Measurements from ENCODE around the gene VTI1A. TPM values are rescaled to one million over a fixed set of nuclear protein-coding genes. Genes with fewer than 3 reads are reported as not detected.

VTI1A gene
- total and polyA plus RNA-seq, 2 experiments from 2014 or later, result 20.4 to 39.8 TPM

DNA sequence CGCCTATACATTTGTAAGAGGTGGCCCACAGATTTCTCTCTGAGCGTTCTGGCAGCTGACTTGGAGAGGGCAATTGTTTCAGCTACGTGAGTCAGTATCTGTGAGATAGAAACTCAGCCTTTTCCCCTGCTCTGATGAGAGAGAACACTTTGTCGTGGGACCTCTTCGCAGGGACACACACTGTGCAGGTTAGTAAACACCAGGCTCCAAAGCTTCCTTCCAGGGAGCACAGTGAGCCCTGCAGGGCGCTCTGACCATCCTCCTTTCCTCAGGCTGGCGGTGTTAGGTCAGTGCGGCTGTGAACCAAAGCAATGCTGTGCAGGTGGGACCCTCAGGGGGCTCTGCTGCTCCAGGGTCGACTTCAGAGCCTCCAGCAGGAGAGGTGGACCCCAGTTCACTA, 350.8 kb downstream of the VTI1A start:
- Histone ChIP-seq H2AFZ (no peak overlapping the region), H3K79me2 (no peaks in the 10 kb centered on the region), H3K9me3 (ENCODE audit: low read depth) (no peaks in the 10 kb centered on the region), H3K27ac (no peak overlapping the region), H3K4me2 (no peak overlapping the region), H4K20me1 (ENCODE audit: insufficient read depth, poor library complexity, severe bottlenecking) (no peaks in the 10 kb centered on the region), H3K9me2 (replicated peaks; ENCODE audit: insufficient read depth) (no peaks in the 10 kb centered on the region), H3K36me3 (replicated peaks; ENCODE audit: insufficient read depth, low read depth) (no peaks in the 10 kb centered on the region), H3K4me3 (no peak overlapping the region), H3K27me3 (no peaks in the 10 kb centered on the region), H3K4me1 (ENCODE audit: insufficient read depth) (peaks cover 8% of the 10 kb centered on the region)
- 78% methylated on average over 9 of the region's 9 CpGs for WGBS (ENCODE audit: low lambda C conversion rate, missing lambda C conversion rate)
- no peak for DNase-seq (ENCODE audit: low spot score)
- TF ChIP-seq EZH2 (IDR thresholded peaks at IDR 0.05; ENCODE audit: borderline replicate concordance), result no peak
- TF ChIP-seq, protein P1, sequence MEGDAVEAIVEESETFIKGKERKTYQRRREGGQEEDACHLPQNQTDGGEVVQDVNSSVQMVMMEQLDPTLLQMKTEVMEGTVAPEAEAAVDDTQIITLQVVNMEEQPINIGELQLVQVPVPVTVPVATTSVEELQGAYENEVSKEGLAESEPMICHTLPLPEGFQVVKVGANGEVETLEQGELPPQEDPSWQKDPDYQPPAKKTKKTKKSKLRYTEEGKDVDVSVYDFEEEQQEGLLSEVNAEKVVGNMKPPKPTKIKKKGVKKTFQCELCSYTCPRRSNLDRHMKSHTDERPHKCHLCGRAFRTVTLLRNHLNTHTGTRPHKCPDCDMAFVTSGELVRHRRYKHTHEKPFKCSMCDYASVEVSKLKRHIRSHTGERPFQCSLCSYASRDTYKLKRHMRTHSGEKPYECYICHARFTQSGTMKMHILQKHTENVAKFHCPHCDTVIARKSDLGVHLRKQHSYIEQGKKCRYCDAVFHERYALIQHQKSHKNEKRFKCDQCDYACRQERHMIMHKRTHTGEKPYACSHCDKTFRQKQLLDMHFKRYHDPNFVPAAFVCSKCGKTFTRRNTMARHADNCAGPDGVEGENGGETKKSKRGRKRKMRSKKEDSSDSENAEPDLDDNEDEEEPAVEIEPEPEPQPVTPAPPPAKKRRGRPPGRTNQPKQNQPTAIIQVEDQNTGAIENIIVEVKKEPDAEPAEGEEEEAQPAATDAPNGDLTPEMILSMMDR (IDR thresholded peaks at IDR 0.05; ENCODE audit: poor library complexity), result no peak

GRCh38 chr10:112799038-112799437, 352.0 kb downstream of the VTI1A start:
- no peaks in the 10 kb centered on the region for H3K9me3 ChIP-seq (ENCODE audit: low read depth)
- no peak for DNase-seq (ENCODE audit: low spot score)
- no peaks in the 10 kb centered on the region for H3K79me2 ChIP-seq
- 92% methylated on average over 5 of the region's 5 CpGs for WGBS (ENCODE audit: low lambda C conversion rate, missing lambda C conversion rate)
- H3K4me2 ChIP-seq, result no peak overlapping the region
- no peaks in the 10 kb centered on the region for H3K9me2 ChIP-seq (replicated peaks; ENCODE audit: insufficient read depth)
- H3K4me1 ChIP-seq (ENCODE audit: insufficient read depth), result peaks cover 4% of the 10 kb centered on the region
- H3K36me3 ChIP-seq (replicated peaks; ENCODE audit: insufficient read depth, low read depth), result no peaks in the 10 kb centered on the region
- TF ChIP-seq EZH2phosphoT487 (IDR thresholded peaks at IDR 0.05; ENCODE audit: low read depth, severe bottlenecking, unreplicated experiment) (no peak), EZH2 (IDR thresholded peaks at IDR 0.05; ENCODE audit: borderline replicate concordance) (no peak)
- TF ChIP-seq, protein P1 (IDR thresholded peaks at IDR 0.05; ENCODE audit: poor library complexity), result no peak
- H2AFZ ChIP-seq, result no peak overlapping the region
- H3K4me3 ChIP-seq, result no peak overlapping the region
- H3K27me3 ChIP-seq, result no peaks in the 10 kb centered on the region
- H3K27ac ChIP-seq, result no peak overlapping the region
- H4K20me1 ChIP-seq (ENCODE audit: insufficient read depth, poor library complexity, severe bottlenecking), result no peaks in the 10 kb centered on the region

DNA sequence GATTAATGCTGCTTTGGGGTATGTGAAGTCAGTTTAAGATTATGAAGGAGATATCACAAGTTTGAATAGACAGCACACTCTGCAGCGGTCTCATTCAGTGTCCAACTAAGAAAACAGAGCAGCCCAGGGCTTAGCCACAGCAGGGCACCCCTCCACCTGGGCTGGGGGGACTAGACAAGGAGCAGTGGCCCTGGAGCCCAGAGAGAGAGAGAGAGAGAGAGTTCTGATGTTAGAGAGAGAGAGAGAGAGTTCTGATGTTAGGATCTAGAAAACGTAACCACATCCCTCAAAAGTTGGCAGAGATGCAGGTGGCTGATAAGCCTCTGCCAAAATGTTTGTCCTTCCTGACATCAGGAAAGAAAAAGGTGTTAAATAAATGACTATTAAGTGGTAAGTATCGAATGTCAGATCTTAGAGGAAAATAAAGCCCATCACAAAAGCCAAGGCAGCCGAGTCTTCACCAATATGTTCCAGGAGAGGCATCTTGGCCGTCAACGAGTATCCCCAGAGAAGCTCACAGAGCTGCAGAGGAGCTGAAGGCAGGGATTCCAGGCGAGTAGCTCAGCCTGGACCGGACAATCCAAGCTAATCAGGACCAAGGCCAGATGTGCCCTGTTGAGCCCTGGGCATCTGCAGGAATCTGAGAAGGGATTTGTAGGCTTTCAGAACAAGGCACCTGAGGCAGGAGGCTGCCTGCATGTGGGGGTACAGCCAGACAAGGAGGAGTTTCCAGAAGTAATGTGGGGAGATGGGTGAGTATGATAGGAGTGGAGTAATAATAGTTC, 352.9 kb downstream of the VTI1A start:
- no peaks in the 10 kb centered on the region for H3K9me2 ChIP-seq (replicated peaks; ENCODE audit: insufficient read depth)
- H3K79me2 ChIP-seq, result no peaks in the 10 kb centered on the region
- H3K27ac ChIP-seq, result no peak overlapping the region
- TF ChIP-seq, protein P1 (IDR thresholded peaks at IDR 0.05; ENCODE audit: poor library complexity), result no peak
- TF ChIP-seq EZH2 (IDR thresholded peaks at IDR 0.05; ENCODE audit: borderline replicate concordance) (no peak), EZH2phosphoT487 (IDR thresholded peaks at IDR 0.05; ENCODE audit: low read depth, severe bottlenecking, unreplicated experiment) (no peak)
- WGBS (ENCODE audit: low lambda C conversion rate, missing lambda C conversion rate), result 89% methylated on average over 8 of the region's 8 CpGs
- H3K4me1 ChIP-seq (ENCODE audit: insufficient read depth), result peaks cover 10% of the 10 kb centered on the region
- H3K27me3 ChIP-seq, result no peaks in the 10 kb centered on the region
- no peak overlapping the region for H3K4me3 ChIP-seq
- H3K9me3 ChIP-seq (ENCODE audit: low read depth), result no peaks in the 10 kb centered on the region
- no peaks in the 10 kb centered on the region for H4K20me1 ChIP-seq (ENCODE audit: insufficient read depth, poor library complexity, severe bottlenecking)
- H3K4me2 ChIP-seq, result no peak overlapping the region
- DNase-seq (ENCODE audit: low spot score), result no peak
- H3K36me3 ChIP-seq (replicated peaks; ENCODE audit: insufficient read depth, low read depth), result no peaks in the 10 kb centered on the region
- no peak overlapping the region for H2AFZ ChIP-seq
